Trophoblast cell (in vitro differentiated cells and primary cell): Measurements from ENCODE around the gene RAB11FIP4.

Experiments used
- DNase-seq, 2 donors: peaks; one replicate each; pipeline ENCODE4 v3.0.0-alpha.2; 2016
- H2AFZ ChIP-seq: 2 replicates; pipeline ENCODE4 v1.6.1; 2013; ENCODE audit warnings: low read length, moderate library complexity, mild to moderate bottlenecking; ENCODE audit not compliant: insufficient read depth, poor library complexity
- H2AK5ac ChIP-seq: 2 replicates; pipeline ENCODE4 v1.6.1; 2013; ENCODE audit warnings: mild to moderate bottlenecking, low read length
- H2BK120ac ChIP-seq: 2 replicates; pipeline ENCODE4 v1.6.1; 2013; ENCODE audit warnings: low read length, mild to moderate bottlenecking, moderate library complexity; ENCODE audit not compliant: insufficient read depth, poor library complexity
- H2BK12ac ChIP-seq: 2 replicates; pipeline ENCODE4 v1.6.1; 2013; ENCODE audit warnings: mild to moderate bottlenecking, low read length, moderate library complexity
- H2BK5ac ChIP-seq: 2 replicates; pipeline ENCODE4 v1.6.1; 2013; ENCODE audit warnings: low read length, low read depth, moderate library complexity, mild to moderate bottlenecking; ENCODE audit not compliant: poor library complexity
- H3K14ac ChIP-seq: 2 replicates; pipeline ENCODE4 v1.6.1; 2013; ENCODE audit warnings: mild to moderate bottlenecking, low read length
- H3K18ac ChIP-seq: 2 replicates; pipeline ENCODE4 v1.6.1; 2013; ENCODE audit warnings: mild to moderate bottlenecking, low read length
- H3K23ac ChIP-seq: 2 replicates; pipeline ENCODE4 v1.6.1; 2013; ENCODE audit warnings: low read length
- H3K27ac ChIP-seq: 2 replicates; pipeline ENCODE4 v1.5.1; 2013; ENCODE audit warnings: low read depth, mild to moderate bottlenecking, inconsistent platforms, low read length, moderate library complexity
- H3K27me3 ChIP-seq: 2 replicates; pipeline ENCODE4 v1.6.1; 2013; ENCODE audit warnings: inconsistent platforms, mild to moderate bottlenecking, low read length, moderate library complexity; ENCODE audit not compliant: insufficient read depth
- H3K36me3 ChIP-seq, 2 experiments: 1 replicate in 1 of 2; 2 replicates in 1 of 2; pipeline ENCODE4 v1.6.1; 2013; ENCODE audit warnings: low read length in 2 of 2, mild to moderate bottlenecking in 2 of 2, moderate library complexity in 1 of 2; ENCODE audit not compliant: insufficient read depth in 2 of 2, control insufficient read depth in 1 of 2
- H3K4ac ChIP-seq: 2 replicates; pipeline ENCODE4 v1.6.1; 2013; ENCODE audit warnings: low read depth, mild to moderate bottlenecking, low read length, moderate library complexity
- H3K4me1 ChIP-seq, 2 experiments: 1 replicate in 1 of 2; 2 replicates in 1 of 2; pipeline ENCODE4 v1.6.1; 2013; ENCODE audit warnings: low read length in 2 of 2, mild to moderate bottlenecking in 2 of 2, moderate library complexity in 1 of 2; ENCODE audit not compliant: insufficient read depth in 2 of 2, control insufficient read depth in 1 of 2
- H3K4me2 ChIP-seq: 2 replicates; pipeline ENCODE4 v1.6.1; 2013; ENCODE audit warnings: inconsistent platforms, mild to moderate bottlenecking, low read length, moderate library complexity
- H3K4me3 ChIP-seq: 2 replicates; pipeline ENCODE4 v1.5.1; 2013; ENCODE audit warnings: mild to moderate bottlenecking, low read depth, low read length, inconsistent platforms
- H3K79me1 ChIP-seq: one replicate; pipeline ENCODE4 v1.6.1; 2013; ENCODE audit warnings: low read length
- H3K79me2 ChIP-seq: 2 replicates; pipeline ENCODE4 v1.6.1; 2013; ENCODE audit warnings: low read length, mild to moderate bottlenecking; ENCODE audit not compliant: control insufficient read depth, insufficient read depth, poor library complexity
- H3K9ac ChIP-seq: 2 replicates; pipeline ENCODE4 v1.6.1; 2013; ENCODE audit warnings: mild to moderate bottlenecking, low read length
- H3K9me3 ChIP-seq: 2 replicates; pipeline ENCODE4 v1.6.1; 2013; ENCODE audit warnings: low read depth, mild to moderate bottlenecking, control low read depth, inconsistent platforms, low read length; ENCODE audit not compliant: insufficient read depth
- H4K12ac ChIP-seq: 2 replicates; pipeline ENCODE4 v1.6.1; 2013; ENCODE audit warnings: low read depth, mild to moderate bottlenecking, low read length, moderate library complexity
- H4K8ac ChIP-seq: 2 replicates; pipeline ENCODE4 v1.6.1; 2013; ENCODE audit warnings: low read depth, mild to moderate bottlenecking, low read length, moderate library complexity
- H4K91ac ChIP-seq: one replicate; pipeline ENCODE4 v1.6.1; 2013; ENCODE audit warnings: low read depth, mild to moderate bottlenecking, low read length, moderate library complexity
- WGBS: extraction: QIAGEN DNeasy Blood & Tissue Kit; methylation state at CpG from one replicate; pipeline ENCODE4 v1.1.7; 2013; ENCODE audit warnings: missing lambda C conversion rate; ENCODE audit not compliant: insufficient read length, insufficient coverage; ENCODE audit errors: extremely low coverage; 5-methylcytosine and 5-hydroxymethylcytosine counted together

The RAB11FIP4 gene

DNA sequence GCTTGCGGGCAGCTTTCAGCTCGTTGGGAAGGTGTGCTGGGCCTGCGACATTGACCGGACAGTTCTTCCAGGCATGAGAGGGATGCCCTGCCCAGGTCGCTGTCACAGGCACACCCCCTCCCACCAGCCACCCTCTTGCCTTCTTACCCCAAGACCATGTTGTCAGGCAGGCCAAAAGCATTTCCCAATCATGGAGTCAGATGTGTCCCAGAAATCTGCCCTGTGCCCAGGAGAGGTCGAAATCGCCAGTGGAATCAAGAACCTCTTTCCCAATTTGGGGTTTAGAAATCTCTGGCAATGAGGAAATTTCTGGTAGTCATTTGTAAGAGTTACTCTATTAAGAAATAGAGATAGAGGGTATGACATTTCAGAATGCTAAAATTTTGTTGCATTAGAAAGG lies 177.1 kb downstream of the RAB11FIP4 start:
- H2BK12ac ChIP-seq = no peak overlapping the region
- H4K91ac ChIP-seq = no peak overlapping the region
- H3K14ac ChIP-seq = no peak overlapping the region
- no peaks in the 10 kb centered on the region for H3K9me3 ChIP-seq
- H3K4me3 ChIP-seq = no peak overlapping the region
- no peak overlapping the region for H4K8ac ChIP-seq
- no peak overlapping the region for H3K4me2 ChIP-seq
- H3K4me1 ChIP-seq = peaks cover 18 to 43% of the 10 kb centered on the region in 2 experiments
- H3K4ac ChIP-seq = no peak overlapping the region
- H2AK5ac ChIP-seq = no peak overlapping the region
- WGBS = no CpG with 5 or more reads among the region's 7 CpGs
- peak in 1 of 2 donors; percentile 52 for DNase-seq
- no peaks in the 10 kb centered on the region for H3K27me3 ChIP-seq
- H3K9ac ChIP-seq = no peak overlapping the region
- no peak overlapping the region for H2BK5ac ChIP-seq
- no peak overlapping the region for H3K27ac ChIP-seq
- H3K79me1 ChIP-seq = no peaks in the 10 kb centered on the region
- no peak overlapping the region for H4K12ac ChIP-seq
- no peak overlapping the region for H3K23ac ChIP-seq
- H3K36me3 ChIP-seq = no peaks in the 10 kb centered on the region
- H2AFZ ChIP-seq = no peak overlapping the region
- H2BK120ac ChIP-seq = no peak overlapping the region
- no peaks in the 10 kb centered on the region for H3K79me2 ChIP-seq
- no peak overlapping the region for H3K18ac ChIP-seq

DNA sequence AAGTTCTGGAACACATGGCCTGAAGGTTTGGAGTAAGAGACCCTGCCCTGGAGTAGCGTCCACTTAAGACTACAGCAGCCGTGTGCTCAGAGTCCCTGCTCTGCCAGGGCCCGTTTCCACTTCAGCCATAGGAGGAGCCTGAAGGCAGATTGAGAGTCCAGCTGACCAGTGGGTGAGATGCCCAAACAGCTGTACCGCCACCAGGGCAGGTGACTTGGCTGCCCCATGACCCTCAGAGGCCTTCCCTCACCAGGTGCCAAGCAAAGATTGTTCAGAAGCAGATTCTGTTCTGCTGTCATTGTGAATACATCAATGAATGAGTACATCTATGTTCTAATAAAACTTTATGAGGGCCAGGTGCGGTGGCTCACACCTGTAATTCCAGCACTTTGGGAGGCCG lies 178.8 kb downstream of the RAB11FIP4 start:
- Histone ChIP-seq H3K23ac (no peak overlapping the region), H4K12ac (no peak overlapping the region), H2BK5ac (no peak overlapping the region), H3K4ac (no peak overlapping the region), H4K8ac (no peak overlapping the region), H4K91ac (no peak overlapping the region), H3K14ac (no peak overlapping the region), H3K27ac (no peak overlapping the region), H2BK120ac (no peak overlapping the region), H3K27me3 (no peaks in the 10 kb centered on the region), H3K18ac (no peak overlapping the region), H3K9ac (no peak overlapping the region), H3K4me1 (peaks cover 25 to 49% of the 10 kb centered on the region in 2 experiments), H3K79me2 (no peaks in the 10 kb centered on the region), H2BK12ac (peak overlapping the region; percentile 16), H2AK5ac (peak overlapping the region; percentile 23), H2AFZ (no peak overlapping the region), H3K4me2 (no peak overlapping the region), H3K79me1 (peaks cover 5% of the 10 kb centered on the region), H3K4me3 (no peak overlapping the region), H3K9me3 (no peaks in the 10 kb centered on the region), H3K36me3 (no peaks in the 10 kb centered on the region)
- no peak for DNase-seq
- WGBS = no CpG with 5 or more reads among the region's 6 CpGs

DNA sequence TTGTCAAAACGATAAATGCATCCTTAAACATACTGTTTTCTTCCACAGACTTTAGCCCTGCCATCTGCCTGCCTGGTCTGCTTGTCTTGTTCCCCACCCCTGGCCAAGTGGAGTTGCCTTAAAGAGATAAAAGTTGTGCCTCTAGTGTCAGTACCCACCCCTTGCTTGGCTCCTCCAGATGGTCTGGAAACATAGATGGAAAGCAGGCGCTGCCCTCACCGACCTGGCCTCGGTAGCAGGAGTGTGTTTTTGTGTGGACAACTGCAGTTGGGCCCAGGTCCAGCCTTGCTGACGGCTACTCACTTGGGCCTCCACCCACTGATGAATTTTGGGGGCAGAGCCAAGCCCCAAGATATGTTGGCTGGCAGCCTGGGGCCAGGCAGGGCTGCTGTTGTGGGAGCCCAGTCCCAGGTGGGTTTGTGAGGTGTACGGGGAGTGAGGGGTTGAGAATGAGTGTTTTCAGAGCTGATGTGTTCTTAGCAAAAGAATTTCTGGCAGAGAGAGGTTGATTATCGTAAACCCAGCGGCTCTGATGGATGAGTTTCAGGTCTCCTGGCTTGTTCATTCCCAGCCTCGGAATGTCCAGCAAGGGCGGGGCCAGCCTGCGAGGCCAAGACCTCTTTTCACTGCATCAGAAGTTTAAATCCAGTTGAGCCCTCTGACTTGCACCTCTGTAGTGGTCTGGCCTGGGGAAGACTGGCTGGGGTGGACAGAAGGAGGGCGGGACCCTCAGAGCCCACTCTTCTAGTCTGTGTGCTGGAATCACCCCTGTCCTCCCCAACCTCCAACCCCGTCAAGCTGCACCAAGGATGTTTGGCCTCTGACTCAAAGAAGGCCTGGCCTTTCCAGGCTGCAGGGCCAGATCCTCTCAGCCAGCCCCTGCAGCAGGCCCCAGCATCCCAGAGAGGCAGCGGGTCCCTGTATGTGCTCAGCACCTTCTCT lies 179.7 kb downstream of the RAB11FIP4 start:
- H2BK12ac ChIP-seq = no peak overlapping the region
- no peak overlapping the region for H3K4ac ChIP-seq
- no peak overlapping the region for H2AK5ac ChIP-seq
- H2AFZ ChIP-seq = no peak overlapping the region
- peaks cover 5% of the 10 kb centered on the region for H3K79me1 ChIP-seq
- no peaks in the 10 kb centered on the region for H3K79me2 ChIP-seq
- peaks cover 23 to 42% of the 10 kb centered on the region in 2 experiments for H3K4me1 ChIP-seq
- no peak overlapping the region for H3K14ac ChIP-seq
- no peak overlapping the region for H4K91ac ChIP-seq
- H3K36me3 ChIP-seq = no peaks in the 10 kb centered on the region
- H2BK5ac ChIP-seq = peak overlapping the region; percentile 1
- peaks cover 2% of the 10 kb centered on the region for H3K9me3 ChIP-seq
- peak; percentile 66 to 72 for DNase-seq
- no peak overlapping the region for H3K9ac ChIP-seq
- H3K4me2 ChIP-seq = no peak overlapping the region
- H3K4me3 ChIP-seq = no peak overlapping the region
- no peaks in the 10 kb centered on the region for H3K27me3 ChIP-seq
- 100% methylated on average over 1 of the region's 14 CpGs for WGBS
- no peak overlapping the region for H3K18ac ChIP-seq
- H3K27ac ChIP-seq = peak overlapping the region; percentile 64
- H4K12ac ChIP-seq = no peak overlapping the region
- no peak overlapping the region for H2BK120ac ChIP-seq
- H3K23ac ChIP-seq = no peak overlapping the region
- H4K8ac ChIP-seq = no peak overlapping the region

DNA sequence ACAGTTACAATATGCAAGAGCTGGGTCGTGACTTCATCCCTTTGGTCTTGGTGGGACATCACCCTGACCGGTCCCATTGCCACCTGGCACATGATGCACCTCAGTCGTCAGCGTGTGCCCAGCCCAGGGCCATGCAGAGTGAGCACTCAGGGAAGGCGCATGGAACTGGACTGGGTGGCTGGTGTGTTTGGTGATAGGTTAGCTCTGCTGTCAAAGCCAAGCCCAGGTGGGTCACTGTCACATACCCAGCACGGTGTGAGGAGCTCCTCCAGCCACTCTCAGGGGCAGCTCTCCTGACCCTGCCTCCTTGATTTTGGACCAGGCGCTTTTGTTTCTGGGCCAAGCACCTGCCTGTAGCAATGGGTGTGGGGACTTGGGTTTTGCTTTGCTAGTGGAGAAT lies 180.9 kb downstream of the RAB11FIP4 start:
- no peak overlapping the region for H3K4me2 ChIP-seq
- no peak overlapping the region for H4K8ac ChIP-seq
- H3K14ac ChIP-seq = no peak overlapping the region
- H2AK5ac ChIP-seq = no peak overlapping the region
- no peaks in the 10 kb centered on the region for H3K27me3 ChIP-seq
- H3K9me3 ChIP-seq = peaks cover 2% of the 10 kb centered on the region
- H3K27ac ChIP-seq = no peak overlapping the region
- no peaks in the 10 kb centered on the region for H3K79me2 ChIP-seq
- H3K4me1 ChIP-seq = peaks cover 23 to 34% of the 10 kb centered on the region in 2 experiments
- H4K91ac ChIP-seq = no peak overlapping the region
- no peak overlapping the region for H2BK12ac ChIP-seq
- WGBS = no CpG with 5 or more reads among the region's 7 CpGs
- peaks cover 5% of the 10 kb centered on the region for H3K79me1 ChIP-seq
- H3K36me3 ChIP-seq = peaks cover 0 to under 1% of the 10 kb centered on the region in 2 experiments
- H3K4me3 ChIP-seq = no peak overlapping the region
- DNase-seq = no peak
- H3K18ac ChIP-seq = no peak overlapping the region
- no peak overlapping the region for H3K4ac ChIP-seq
- H2BK120ac ChIP-seq = no peak overlapping the region
- H3K23ac ChIP-seq = no peak overlapping the region
- H3K9ac ChIP-seq = no peak overlapping the region
- no peak overlapping the region for H2AFZ ChIP-seq
- no peak overlapping the region for H2BK5ac ChIP-seq
- no peak overlapping the region for H4K12ac ChIP-seq
